Calu3 (cell line): ENCODE data around the gene PPM1G. TPM values are rescaled to one million over a fixed set of nuclear protein-coding genes. Genes with fewer than 3 reads are reported as not detected.

Experiments used
- BruUV-seq: library from RNA; stranded (reverse); fragments of 400-500 nt; replicated peaks from 2 replicates; lab custom pipeline; 2021; lab: Mats Ljungman, UMichigan
- CTCF ChIA-PET: fragments of 300-600 bp; sonication (Branson Sonifier 250); formaldehyde crosslinking; loops from one replicate; lab custom pipeline; 2022; ENCODE audit warnings: antibody characterized with exemption; lab: Charles Lee
- DNase-seq: peaks from one replicate; pipeline ENCODE4 v3.0.0; 2022
- H3K27ac Mint-ChIP-seq: one replicate; pipeline ENCODE4 v1.8.0; 2022; ENCODE audit warnings: mixed read lengths; ENCODE audit not compliant: unreplicated experiment
- H3K27me3 Mint-ChIP-seq: one replicate; pipeline ENCODE4 v1.8.0; 2022; ENCODE audit warnings: mixed read lengths; ENCODE audit not compliant: unreplicated experiment
- H3K36me3 Mint-ChIP-seq: one replicate; pipeline ENCODE4 v1.8.0; 2022; ENCODE audit warnings: mild to moderate bottlenecking, moderate library complexity, mixed read lengths; ENCODE audit not compliant: insufficient read depth, unreplicated experiment
- H3K4me1 Mint-ChIP-seq: one replicate; pipeline ENCODE4 v1.8.0; 2022; ENCODE audit warnings: mild to moderate bottlenecking, low read depth, mixed read lengths; ENCODE audit not compliant: unreplicated experiment
- H3K4me3 Mint-ChIP-seq: one replicate; pipeline ENCODE4 v1.8.0; 2022; ENCODE audit warnings: mild to moderate bottlenecking, low read depth, moderate library complexity, mixed read lengths; ENCODE audit not compliant: unreplicated experiment
- H3K9me3 Mint-ChIP-seq: one replicate; pipeline ENCODE4 v1.8.0; 2022; ENCODE audit warnings: low read depth, mixed read lengths; ENCODE audit not compliant: unreplicated experiment
- intact Hi-C: fragments of 100-400 bp; cut with micrococcal nuclease; formaldehyde crosslinking; loops from one replicate; pipeline ENCODE4 v1.10.0; 2022; ENCODE audit not compliant: unreplicated experiment
- total RNA-seq: library from RNA; stranded (reverse); gene quantifications from 2 replicates; pipeline ENCODE4 v1.2.3, GENCODE V29; 2022
- TF ChIP-seq, protein P1 (sequence below): fragments of 200-600 bp; IDR thresholded peaks from one replicate; pipeline ENCODE4 v1.8.0; 2022; ENCODE audit warnings: antibody characterized with exemption; ENCODE audit not compliant: unreplicated experiment

Gene PPM1G
- total RNA-seq, 1 experiment from 2014 or later = 118 TPM

- no peak for DNase-seq
- intact Hi-C loops = no loop called here
- Mint-ChIP-seq H3K4me1 (peaks cover 15% of the 10 kb centered on the region), H3K4me3 (peak overlapping the region; percentile 72), H3K27me3 (no peaks in the 10 kb centered on the region), H3K9me3 (no peaks in the 10 kb centered on the region), H3K36me3 (peaks cover 75% of the 10 kb centered on the region), H3K27ac (peak overlapping the region; percentile 93)
- CTCF ChIA-PET = interaction anchor here (0.5 kb wide), 1 partner anchor 32 kb away, joined by 3 read pairs; no protein-coding TSS in a partner anchor
- no TSS peak for BruUV-seq
- TF ChIP-seq, protein P1, sequence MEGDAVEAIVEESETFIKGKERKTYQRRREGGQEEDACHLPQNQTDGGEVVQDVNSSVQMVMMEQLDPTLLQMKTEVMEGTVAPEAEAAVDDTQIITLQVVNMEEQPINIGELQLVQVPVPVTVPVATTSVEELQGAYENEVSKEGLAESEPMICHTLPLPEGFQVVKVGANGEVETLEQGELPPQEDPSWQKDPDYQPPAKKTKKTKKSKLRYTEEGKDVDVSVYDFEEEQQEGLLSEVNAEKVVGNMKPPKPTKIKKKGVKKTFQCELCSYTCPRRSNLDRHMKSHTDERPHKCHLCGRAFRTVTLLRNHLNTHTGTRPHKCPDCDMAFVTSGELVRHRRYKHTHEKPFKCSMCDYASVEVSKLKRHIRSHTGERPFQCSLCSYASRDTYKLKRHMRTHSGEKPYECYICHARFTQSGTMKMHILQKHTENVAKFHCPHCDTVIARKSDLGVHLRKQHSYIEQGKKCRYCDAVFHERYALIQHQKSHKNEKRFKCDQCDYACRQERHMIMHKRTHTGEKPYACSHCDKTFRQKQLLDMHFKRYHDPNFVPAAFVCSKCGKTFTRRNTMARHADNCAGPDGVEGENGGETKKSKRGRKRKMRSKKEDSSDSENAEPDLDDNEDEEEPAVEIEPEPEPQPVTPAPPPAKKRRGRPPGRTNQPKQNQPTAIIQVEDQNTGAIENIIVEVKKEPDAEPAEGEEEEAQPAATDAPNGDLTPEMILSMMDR = no peak
Observed at GRCh38 chr2:27378809-27379290, 30.5 kb downstream of the PPM1G start.

- no TSS peak for BruUV-seq
- TF ChIP-seq, protein P1 = no peak
- Mint-ChIP-seq H3K27ac (peak overlapping the region; percentile 93), H3K27me3 (no peaks in the 10 kb centered on the region), H3K4me1 (peaks cover 15% of the 10 kb centered on the region), H3K36me3 (peaks cover 75% of the 10 kb centered on the region), H3K9me3 (no peaks in the 10 kb centered on the region), H3K4me3 (no peak overlapping the region)
- intact Hi-C loops = no loop called here
- peak; percentile 34 for DNase-seq
- CTCF ChIA-PET = no interaction called here
Observed at GRCh38 chr2:27378096-27378808, 31.1 kb downstream of the PPM1G start.

- Mint-ChIP-seq H3K9me3 (no peaks in the 10 kb centered on the region), H3K4me1 (peaks cover 15% of the 10 kb centered on the region), H3K36me3 (peaks cover 70% of the 10 kb centered on the region), H3K4me3 (no peak overlapping the region), H3K27ac (peak overlapping the region; percentile 58), H3K27me3 (no peaks in the 10 kb centered on the region)
- no peak for DNase-seq
- TF ChIP-seq, protein P1 = no peak
- intact Hi-C loops = no loop called here
- CTCF ChIA-PET = no interaction called here
- BruUV-seq = no TSS peak
Observed at GRCh38 chr2:27377618-27378095, 31.7 kb downstream of the PPM1G start.

- H3K27ac Mint-ChIP-seq = peak overlapping the region; percentile 58
- intact Hi-C loops = no loop called here
- TF ChIP-seq, protein P1 = no peak
Observed at GRCh38 chr2:27376866-27377617, 32.3 kb downstream of the PPM1G start.

More at GRCh38 chr2:27376866-27377617, 32.3 kb downstream of the PPM1G start:
- no TSS peak for BruUV-seq
- Mint-ChIP-seq H3K4me3 (no peak overlapping the region), H3K9me3 (no peaks in the 10 kb centered on the region), H3K36me3 (peaks cover 70% of the 10 kb centered on the region), H3K27me3 (no peaks in the 10 kb centered on the region), H3K4me1 (peaks cover 15% of the 10 kb centered on the region)
- DNase-seq = no peak
- CTCF ChIA-PET = no interaction called here
